Calu3 (cell line): ENCODE results near the gene STAT5B. TPM values are rescaled to one million over a fixed set of nuclear protein-coding genes. Genes with fewer than 3 reads are reported as not detected.
"Not testable (repeated sequence)": the region's sequence is repeated elsewhere in the genome, so short reads cannot be mapped to it uniquely, and the experiment has no call there.

Source experiments
- BruUV-seq: library from RNA; stranded (reverse); fragments of 400-500 nt; replicated peaks from 2 replicates; lab custom pipeline; 2021; lab: Mats Ljungman, UMichigan
- CTCF ChIA-PET: fragments of 300-600 bp; sonication (Branson Sonifier 250); formaldehyde crosslinking; loops from one replicate; lab custom pipeline; 2022; ENCODE audit warnings: antibody characterized with exemption; lab: Charles Lee
- DNase-seq: peaks from one replicate; pipeline ENCODE4 v3.0.0; 2022
- H3K27ac Mint-ChIP-seq: one replicate; pipeline ENCODE4 v1.8.0; 2022; ENCODE audit warnings: mixed read lengths; ENCODE audit not compliant: unreplicated experiment
- H3K27me3 Mint-ChIP-seq: one replicate; pipeline ENCODE4 v1.8.0; 2022; ENCODE audit warnings: mixed read lengths; ENCODE audit not compliant: unreplicated experiment
- H3K36me3 Mint-ChIP-seq: one replicate; pipeline ENCODE4 v1.8.0; 2022; ENCODE audit warnings: mild to moderate bottlenecking, moderate library complexity, mixed read lengths; ENCODE audit not compliant: insufficient read depth, unreplicated experiment
- H3K4me1 Mint-ChIP-seq: one replicate; pipeline ENCODE4 v1.8.0; 2022; ENCODE audit warnings: mild to moderate bottlenecking, low read depth, mixed read lengths; ENCODE audit not compliant: unreplicated experiment
- H3K4me3 Mint-ChIP-seq: one replicate; pipeline ENCODE4 v1.8.0; 2022; ENCODE audit warnings: mild to moderate bottlenecking, low read depth, moderate library complexity, mixed read lengths; ENCODE audit not compliant: unreplicated experiment
- H3K9me3 Mint-ChIP-seq: one replicate; pipeline ENCODE4 v1.8.0; 2022; ENCODE audit warnings: low read depth, mixed read lengths; ENCODE audit not compliant: unreplicated experiment
- CTCF ChIP-seq: fragments of 200-600 bp; IDR thresholded peaks from one replicate; pipeline ENCODE4 v1.8.0; 2022; ENCODE audit warnings: antibody characterized with exemption; ENCODE audit not compliant: unreplicated experiment
- intact Hi-C: fragments of 100-400 bp; cut with micrococcal nuclease; formaldehyde crosslinking; loops from one replicate; pipeline ENCODE4 v1.10.0; 2022; ENCODE audit not compliant: unreplicated experiment
- total RNA-seq: library from RNA; stranded (reverse); gene quantifications from 2 replicates; pipeline ENCODE4 v1.2.3, GENCODE V29; 2022

Gene STAT5B
- total RNA-seq, 1 experiment from 2014 or later: 45.8 TPM

GRCh38 chr17:42321555-42321954 lies 45.4 kb upstream of the STAT5B start:
- CTCF ChIA-PET: interaction anchor here (1.5 to 2.4 kb wide), 4 partner anchors 82 to 99 kb away, joined by 3 to 11 read pairs (median 6); no protein-coding TSS in a partner anchor
- TF ChIP-seq CTCF: no peak
- no peak for DNase-seq
- Mint-ChIP-seq H3K4me1 (peaks cover 15% of the 10 kb centered on the region), H3K9me3 (no peaks in the 10 kb centered on the region), H3K27ac (no peak overlapping the region), H3K27me3 (no peaks in the 10 kb centered on the region), H3K4me3 (no peak overlapping the region), H3K36me3 (peaks cover 75% of the 10 kb centered on the region)
- BruUV-seq: TSS peak; percentile 15
- intact Hi-C loops: loop anchor here (5.0 kb wide), 1 partner anchor 66 kb away; the partner anchor contains the start of gene STAT3

- H3K27me3 Mint-ChIP-seq, H3K9me3 Mint-ChIP-seq, H3K4me3 Mint-ChIP-seq, BruUV-seq, DNase-seq, H3K27ac Mint-ChIP-seq, intact Hi-C loops: not testable (repeated sequence)
- peaks cover 60% of the 10 kb centered on the region for H3K36me3 Mint-ChIP-seq
- CTCF ChIA-PET: interaction anchor here (0.7 kb wide), 1 partner anchor 54 kb away, joined by 3 read pairs; no protein-coding TSS in a partner anchor
- H3K4me1 Mint-ChIP-seq: peaks cover 15% of the 10 kb centered on the region
These were observed 41.8 kb upstream of the STAT5B start for GRCh38 chr17:42317967-42318366.

GRCh38 chr17:42317266-42317845 lies 41.2 kb upstream of the STAT5B start:
- H3K9me3 Mint-ChIP-seq: no peaks in the 10 kb centered on the region
- intact Hi-C loops: no loop called here
- DNase-seq: no peak
- CTCF ChIA-PET: no interaction called here
- no peaks in the 10 kb centered on the region for H3K27me3 Mint-ChIP-seq
- H3K36me3 Mint-ChIP-seq: peaks cover 54% of the 10 kb centered on the region
- BruUV-seq: no TSS peak
- no peak for TF ChIP-seq CTCF
- peaks cover 15% of the 10 kb centered on the region for H3K4me1 Mint-ChIP-seq
- no peak overlapping the region for H3K27ac Mint-ChIP-seq
- no peak overlapping the region for H3K4me3 Mint-ChIP-seq

GRCh38 chr17:42316755-42317154 lies 40.6 kb upstream of the STAT5B start:
- no peaks in the 10 kb centered on the region for H3K27me3 Mint-ChIP-seq
- H3K4me1 Mint-ChIP-seq: peaks cover 15% of the 10 kb centered on the region
- peaks cover 51% of the 10 kb centered on the region for H3K36me3 Mint-ChIP-seq
- DNase-seq: no peak
- no peaks in the 10 kb centered on the region for H3K9me3 Mint-ChIP-seq
- no peak for TF ChIP-seq CTCF
- no peak overlapping the region for H3K4me3 Mint-ChIP-seq
- intact Hi-C loops: no loop called here
- no peak overlapping the region for H3K27ac Mint-ChIP-seq
- CTCF ChIA-PET: interaction anchor here (0.5 kb wide), 1 partner anchor 18 kb away, joined by 7 read pairs; no protein-coding TSS in a partner anchor
- no TSS peak for BruUV-seq
